Fibroblast of skin of left quadriceps (primary cell): ENCODE measurements around the gene CDK5R1.
"Not testable (repeated sequence)": the region's sequence is repeated elsewhere in the genome, so short reads cannot be mapped to it uniquely, and the experiment has no call there.

Experiments used
- DNase-seq, 2 experiments: peaks; one replicate each; pipeline ENCODE4 v3.0.0-alpha.2; 2013; ENCODE audit warnings: low read depth in 2 of 2

Gene CDK5R1

GRCh38 chr17:32486701-32487472 is at the start of gene CDK5R1:
Gene CDK5R1, plus strand, starts transcription at chr17:32486993. Its CDS starts 628 bp downstream, at chr17:32487621.
- DNase-seq, result no peak

GRCh38 chr17:32440722-32441121 is 46.1 kb upstream of the CDK5R1 start:
- no peak for DNase-seq

GRCh38 chr17:32441886-32442285 is 44.9 kb upstream of the CDK5R1 start:
- no peak for DNase-seq

DNA sequence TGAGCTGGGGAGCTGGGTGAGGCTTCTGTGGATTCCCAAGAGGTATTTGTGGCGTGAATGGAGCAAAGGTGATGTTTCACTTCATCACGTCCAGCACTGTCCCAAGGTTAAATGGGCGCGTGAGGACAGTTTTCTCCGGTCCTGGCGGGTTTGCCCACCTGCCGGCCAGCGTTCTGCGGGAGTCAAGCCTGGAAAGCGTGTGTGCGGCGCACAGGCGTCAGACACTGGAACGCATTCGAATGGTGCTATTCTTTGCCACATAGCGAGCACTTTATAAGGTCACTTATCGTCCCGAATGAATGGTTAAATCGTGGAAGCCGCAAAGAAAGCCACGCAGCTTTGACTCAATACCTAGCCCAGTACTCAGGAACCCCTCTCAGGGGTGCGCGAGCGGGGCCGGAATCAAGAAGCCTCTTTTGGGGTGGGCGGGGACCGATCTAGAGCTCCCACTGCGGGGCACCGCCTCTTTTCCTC is 42.9 kb upstream of the CDK5R1 start:
- no peak for DNase-seq

GRCh38 chr17:32444301-32445073 is 42.3 kb upstream of the CDK5R1 start, which contains the start of gene PSMD11:
Gene PSMD11, plus strand, starts transcription at chr17:32444510. Its CDS starts 14 bp downstream, at chr17:32444524.
- peak; percentile 93 to 94 for DNase-seq

DNA sequence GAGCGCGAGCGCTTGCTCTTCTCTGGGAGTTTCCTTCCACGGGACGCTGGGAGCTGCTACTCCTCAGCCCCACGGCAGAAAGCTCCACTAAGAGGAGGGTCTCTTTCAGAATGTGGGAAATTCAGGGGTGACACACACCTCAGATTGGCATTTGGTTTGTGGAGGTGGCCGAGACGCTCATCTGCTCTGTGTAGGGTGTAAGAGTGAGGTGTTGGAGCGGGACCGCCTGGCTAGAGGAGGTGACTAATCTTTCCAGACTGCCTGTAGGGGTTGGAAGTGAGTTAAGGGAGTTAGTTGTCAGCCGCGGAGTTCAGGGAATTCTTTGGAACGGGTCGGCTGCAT is 41.7 kb upstream of the CDK5R1 start:
- no peak for DNase-seq

- no peak for DNase-seq
These were observed 41.3 kb upstream of the CDK5R1 start for GRCh38 chr17:32445497-32445896.

- no peak for DNase-seq
These were observed 40.8 kb upstream of the CDK5R1 start for GRCh38 chr17:32445971-32446370.

DNA sequence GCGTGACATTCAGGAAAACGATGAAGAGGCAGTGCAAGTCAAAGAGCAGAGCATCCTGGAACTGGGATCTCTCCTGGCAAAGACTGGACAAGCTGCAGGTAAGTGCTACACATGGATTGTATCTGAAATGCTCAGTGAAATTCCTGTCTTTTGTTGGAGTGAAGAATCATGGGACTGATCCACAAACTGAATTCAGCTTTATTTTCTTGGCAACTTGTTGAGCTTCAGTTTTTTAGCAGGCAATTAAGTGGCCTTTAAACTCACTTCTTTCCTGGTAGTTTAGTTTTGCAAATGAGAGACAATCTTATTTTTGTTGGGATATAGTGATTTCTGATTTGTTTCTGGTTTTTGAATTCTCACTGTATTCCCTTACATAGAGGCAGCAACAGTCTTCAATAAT is 39.8 kb upstream of the CDK5R1 start:
- no peak for DNase-seq

DNA sequence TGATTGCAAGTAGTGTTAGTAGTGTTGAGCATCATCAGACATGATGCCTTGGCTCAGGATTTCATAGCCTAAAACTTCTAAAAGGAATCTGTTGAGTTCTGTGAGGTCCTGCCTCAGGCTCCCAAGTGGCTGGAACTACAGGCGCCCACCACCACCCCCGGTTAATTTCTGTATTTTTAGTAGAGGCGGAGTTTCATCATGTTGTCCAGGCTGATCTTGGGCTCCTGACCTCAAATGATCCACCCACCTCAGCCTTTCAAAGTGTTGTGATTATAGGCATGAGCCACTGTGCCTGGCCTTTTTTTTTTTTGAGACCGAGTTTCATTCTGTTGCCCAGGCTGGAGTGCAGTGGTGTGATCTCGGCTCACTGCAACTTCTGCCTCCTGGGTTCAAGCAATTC is 36.8 kb upstream of the CDK5R1 start:
- DNase-seq, result no peak

DNA sequence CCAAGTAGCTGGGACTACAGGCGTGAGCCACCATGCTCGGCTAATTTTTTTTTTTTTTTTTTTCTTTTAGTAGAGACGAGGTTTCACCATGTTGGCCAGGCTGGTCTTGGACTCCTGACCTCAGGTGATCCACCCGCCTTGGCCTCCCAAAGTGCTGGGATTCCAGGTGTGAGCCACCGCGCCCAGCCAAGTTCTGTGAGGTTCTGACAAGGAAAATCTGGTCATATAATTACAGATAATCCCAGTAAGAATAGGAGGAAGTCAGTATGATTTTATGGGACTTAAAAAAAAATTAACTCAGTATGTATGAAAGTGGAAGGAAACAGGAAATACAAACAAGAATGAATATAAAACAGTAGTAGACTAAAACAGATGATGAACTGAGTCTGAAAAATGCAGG is 36.4 kb upstream of the CDK5R1 start:
- not testable (repeated sequence) for DNase-seq

GRCh38 chr17:32451879-32452278 is 34.9 kb upstream of the CDK5R1 start:
- no peak for DNase-seq

- no peak for DNase-seq
These were observed 34.5 kb upstream of the CDK5R1 start for GRCh38 chr17:32452281-32452680.

DNA sequence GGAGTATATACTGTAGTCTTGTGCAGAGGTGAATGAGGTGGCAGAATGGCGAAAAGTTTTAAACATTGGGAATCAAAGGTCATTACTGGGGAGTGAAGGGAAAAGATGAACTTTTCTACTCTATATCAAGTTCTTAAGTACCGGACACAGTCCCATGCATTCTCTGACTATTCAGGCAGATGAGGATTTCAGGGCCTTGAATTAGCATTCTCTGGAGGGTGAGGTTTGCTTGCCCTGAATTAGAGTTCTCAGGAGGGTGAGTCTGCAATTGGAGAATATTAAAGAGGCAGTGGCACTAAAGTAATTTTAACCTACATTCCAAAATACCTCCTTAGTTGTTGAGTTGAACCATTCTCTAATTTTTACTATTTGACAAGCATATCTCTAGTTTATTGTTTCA is 33.4 kb upstream of the CDK5R1 start:
- no peak for DNase-seq

DNA sequence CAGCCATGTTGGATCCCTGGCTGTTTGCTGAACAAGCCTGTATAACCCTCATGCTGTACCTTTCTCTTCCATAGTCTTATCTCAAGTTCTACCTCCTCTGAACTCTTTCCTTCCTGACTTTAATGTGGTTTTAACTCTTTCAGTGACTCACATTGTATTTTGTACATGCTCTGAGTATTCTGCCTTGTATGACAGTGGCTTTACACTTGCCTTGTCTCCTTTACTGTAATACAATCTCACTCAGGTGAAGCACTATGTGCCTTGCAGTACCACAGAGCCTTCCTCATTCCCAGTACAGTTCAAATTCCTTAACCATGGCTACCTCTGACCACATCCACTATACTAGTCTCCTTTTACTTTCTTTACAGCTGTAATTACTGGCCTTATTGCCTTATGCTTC is 28.4 kb upstream of the CDK5R1 start:
- DNase-seq, result no peak

DNA sequence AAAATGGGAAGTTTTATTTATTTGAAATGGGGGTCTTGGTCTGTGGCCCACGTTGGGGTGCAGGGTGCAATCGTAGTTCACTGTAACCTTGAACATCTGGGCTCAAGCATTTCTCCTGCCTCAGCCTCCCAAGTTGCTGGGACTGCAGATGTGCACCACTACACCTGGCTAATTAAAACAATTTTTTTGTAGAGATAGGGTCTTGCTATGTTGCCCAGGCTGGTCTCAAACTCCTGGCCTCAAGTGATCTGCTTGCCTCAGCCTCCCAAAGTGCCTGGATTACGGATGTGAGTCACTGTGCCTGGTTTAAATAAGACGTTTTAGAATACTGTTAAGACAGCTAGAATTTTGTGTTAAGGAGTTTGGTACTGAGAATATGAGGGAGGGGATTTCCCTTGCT is 26.7 kb upstream of the CDK5R1 start:
- DNase-seq, result no peak

DNA sequence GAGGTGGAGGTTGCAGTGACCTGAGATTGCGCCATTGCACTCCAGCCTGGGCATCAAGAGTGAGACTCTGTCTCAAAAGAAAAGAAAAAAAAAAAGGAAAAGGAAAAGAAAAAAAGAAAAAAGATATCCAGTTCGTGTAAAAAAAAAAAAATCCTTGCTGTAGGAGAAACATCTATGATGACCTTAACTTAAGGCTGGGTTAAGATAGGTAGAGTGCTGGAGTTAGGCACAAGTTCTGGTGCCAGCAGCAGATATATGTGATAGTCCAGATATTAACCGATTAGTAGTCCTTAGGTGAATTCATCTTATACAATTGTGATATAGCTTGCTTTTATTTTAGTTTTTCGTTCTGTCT is 25.3 kb upstream of the CDK5R1 start:
- no peak for DNase-seq

- DNase-seq, result no peak
These were observed 24.8 kb upstream of the CDK5R1 start for GRCh38 chr17:32461853-32462617.

- DNase-seq, result no peak
These were observed 23.5 kb upstream of the CDK5R1 start for GRCh38 chr17:32463304-32463703.

GRCh38 chr17:32464374-32464773 is 22.4 kb upstream of the CDK5R1 start:
- DNase-seq, result no peak

DNA sequence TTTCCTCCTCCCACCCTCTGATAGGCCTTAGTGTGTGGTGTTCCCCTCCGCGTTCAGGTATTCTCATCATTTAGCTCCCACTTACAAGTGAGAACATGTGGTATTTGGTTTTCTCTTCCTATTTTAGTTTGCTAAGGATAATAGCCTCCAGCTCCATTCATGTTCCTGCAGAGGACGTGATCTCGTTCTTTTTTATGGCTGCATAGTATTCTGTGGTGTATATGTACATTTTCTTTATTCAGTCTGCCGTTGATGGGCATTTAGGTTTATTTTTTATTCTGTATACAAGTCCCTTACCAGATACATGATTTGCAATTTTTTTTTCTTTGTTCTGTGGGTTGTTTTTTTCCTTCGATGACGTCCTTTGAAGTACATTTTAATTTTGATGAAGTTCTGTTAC is 18.8 kb upstream of the CDK5R1 start:
- DNase-seq, result no peak

GRCh38 chr17:32470405-32471167 is 16.2 kb upstream of the CDK5R1 start:
- DNase-seq, result no peak
